ENCODE results near the gene LHFPL6.

The LHFPL6 gene

GRCh38 chr13:39297664-39298171, 305.3 kb downstream of the LHFPL6 start:
- DNase-seq (ENCODE audit: low spot score): no peak

- DNase-seq (ENCODE audit: low spot score): no peak
Measured at GRCh38 chr13:39297023-39297422, 306.0 kb downstream of the LHFPL6 start.

GRCh38 chr13:39296193-39296592, 306.8 kb downstream of the LHFPL6 start:
- no peak for DNase-seq (ENCODE audit: low spot score)

Data from SW480 (cell line).